Measurements from ENCODE around the gene TRAPPC13.
"Not testable (repeated sequence)": the region's sequence is repeated elsewhere in the genome, so short reads cannot be mapped to it uniquely, and the experiment has no call there.

TRAPPC13 gene, protein sequence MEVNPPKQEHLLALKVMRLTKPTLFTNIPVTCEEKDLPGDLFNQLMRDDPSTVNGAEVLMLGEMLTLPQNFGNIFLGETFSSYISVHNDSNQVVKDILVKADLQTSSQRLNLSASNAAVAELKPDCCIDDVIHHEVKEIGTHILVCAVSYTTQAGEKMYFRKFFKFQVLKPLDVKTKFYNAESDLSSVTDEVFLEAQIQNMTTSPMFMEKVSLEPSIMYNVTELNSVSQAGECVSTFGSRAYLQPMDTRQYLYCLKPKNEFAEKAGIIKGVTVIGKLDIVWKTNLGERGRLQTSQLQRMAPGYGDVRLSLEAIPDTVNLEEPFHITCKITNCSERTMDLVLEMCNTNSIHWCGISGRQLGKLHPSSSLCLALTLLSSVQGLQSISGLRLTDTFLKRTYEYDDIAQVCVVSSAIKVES

DNA sequence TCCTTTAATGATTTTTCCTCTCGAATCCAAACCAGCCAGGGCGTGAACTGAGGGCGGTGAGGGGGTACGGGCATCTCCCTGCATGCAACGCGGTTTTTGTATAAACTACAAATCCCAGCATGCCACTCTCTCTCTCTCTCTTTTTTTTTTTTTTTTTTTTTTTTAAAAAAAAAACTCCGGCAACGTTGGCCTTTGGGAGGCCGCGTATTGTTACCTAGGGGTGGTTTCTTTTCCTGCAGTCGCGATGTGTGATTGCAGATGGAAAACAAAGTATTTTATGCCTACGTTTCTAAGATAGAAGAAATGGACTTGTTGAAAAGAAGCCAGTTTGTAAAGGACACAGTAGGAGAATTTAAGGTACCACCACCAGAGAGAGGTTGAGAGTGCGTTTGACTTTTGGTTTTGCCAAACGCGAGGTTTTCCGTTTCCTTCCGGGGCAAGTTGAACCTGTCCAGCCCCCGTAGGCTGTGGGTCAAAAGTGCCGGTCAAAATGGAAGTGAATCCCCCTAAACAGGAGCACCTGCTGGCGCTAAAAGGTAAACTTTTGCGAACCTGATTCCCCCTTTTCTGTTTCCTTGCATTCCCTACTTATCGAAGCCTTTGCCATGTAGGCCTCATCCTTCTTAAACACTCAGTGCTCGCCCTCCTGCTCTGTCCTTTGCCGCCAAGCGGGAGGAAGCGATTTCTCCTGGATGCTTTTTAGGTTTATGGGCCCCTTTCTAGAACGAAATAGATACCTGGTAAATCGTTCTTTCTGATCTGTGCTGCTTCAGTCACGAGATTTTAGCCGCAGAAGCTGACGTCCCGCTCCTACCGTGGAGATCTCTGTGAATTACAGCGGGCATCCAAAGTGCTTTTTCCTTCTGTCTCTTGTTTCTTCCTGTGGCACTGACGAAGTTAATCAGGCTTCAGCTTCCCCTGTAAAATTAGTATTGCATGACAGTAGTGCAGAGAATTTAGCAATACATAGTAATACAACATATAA, at the start of gene TRAPPC13, which contains the start of gene SHLD3:
Gene TRAPPC13, plus strand, starts transcription at position 457 of the 985 bp plus-strand sequence. Its CDS starts 34 bp downstream, at position 491.
Gene SHLD3, plus strand, starts transcription at position 457 of the 985 bp plus-strand sequence. CDS start 4,561 bp downstream, outside the sequence.
- DNase-seq (ENCODE audit: low spot score) = peak; percentile 13

GRCh38 chr5:65577141-65577540, 47.7 kb upstream of the TRAPPC13 start:
- no peak for DNase-seq (ENCODE audit: low spot score)

- DNase-seq (ENCODE audit: low spot score) = no peak
Measured at GRCh38 chr5:65588694-65589093, 36.1 kb upstream of the TRAPPC13 start.

GRCh38 chr5:65601761-65602160, 23.1 kb upstream of the TRAPPC13 start:
- DNase-seq (ENCODE audit: low spot score) = not testable (repeated sequence)

GRCh38 chr5:65611524-65611923, 13.3 kb upstream of the TRAPPC13 start:
- DNase-seq (ENCODE audit: low spot score) = no peak

GRCh38 chr5:65612298-65612907, 12.4 kb upstream of the TRAPPC13 start:
- no peak for DNase-seq (ENCODE audit: low spot score)

DNA sequence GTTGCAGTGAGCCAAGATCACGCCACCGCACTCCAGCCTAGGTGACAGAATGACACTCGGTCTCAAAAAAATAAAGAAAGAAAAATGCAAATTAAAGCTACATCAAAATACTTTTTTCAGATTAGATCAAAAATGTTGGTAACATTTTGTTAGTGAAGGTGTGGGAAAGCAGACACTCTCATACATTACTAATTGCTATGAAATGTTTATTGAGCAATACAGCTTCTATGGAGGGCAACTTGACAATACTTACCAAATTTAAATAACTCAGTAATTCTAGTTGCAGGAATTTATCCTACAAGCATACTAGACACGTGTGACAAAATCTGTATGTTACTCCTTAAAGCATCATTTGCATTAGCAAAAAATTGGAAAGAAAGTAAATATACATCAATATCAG, 4.8 kb upstream of the TRAPPC13 start:
- DNase-seq (ENCODE audit: low spot score) = no peak

DNA sequence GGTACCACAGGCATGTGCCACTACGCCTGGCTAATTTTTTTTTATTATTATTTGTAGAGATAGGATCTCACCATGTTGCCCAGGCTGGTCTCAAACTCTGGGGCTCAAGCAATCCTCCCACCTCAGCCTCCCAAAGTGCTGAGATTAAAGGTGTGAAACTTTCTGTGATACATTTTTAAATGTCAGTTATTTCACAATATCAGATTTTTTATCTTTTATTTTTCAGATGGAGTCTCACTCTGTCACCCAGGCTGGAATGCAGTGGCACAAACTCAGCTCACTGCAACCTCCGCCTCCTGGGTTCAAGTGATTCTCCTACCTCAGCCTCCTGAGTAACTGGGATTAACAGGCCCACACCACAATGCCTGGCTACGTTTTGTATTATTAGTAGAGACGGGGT, 2.9 kb upstream of the TRAPPC13 start:
- not testable (repeated sequence) for DNase-seq (ENCODE audit: low spot score)

- no peak for DNase-seq (ENCODE audit: low spot score)
Measured at GRCh38 chr5:65623482-65623881, 1.3 kb upstream of the TRAPPC13 start.

DNA sequence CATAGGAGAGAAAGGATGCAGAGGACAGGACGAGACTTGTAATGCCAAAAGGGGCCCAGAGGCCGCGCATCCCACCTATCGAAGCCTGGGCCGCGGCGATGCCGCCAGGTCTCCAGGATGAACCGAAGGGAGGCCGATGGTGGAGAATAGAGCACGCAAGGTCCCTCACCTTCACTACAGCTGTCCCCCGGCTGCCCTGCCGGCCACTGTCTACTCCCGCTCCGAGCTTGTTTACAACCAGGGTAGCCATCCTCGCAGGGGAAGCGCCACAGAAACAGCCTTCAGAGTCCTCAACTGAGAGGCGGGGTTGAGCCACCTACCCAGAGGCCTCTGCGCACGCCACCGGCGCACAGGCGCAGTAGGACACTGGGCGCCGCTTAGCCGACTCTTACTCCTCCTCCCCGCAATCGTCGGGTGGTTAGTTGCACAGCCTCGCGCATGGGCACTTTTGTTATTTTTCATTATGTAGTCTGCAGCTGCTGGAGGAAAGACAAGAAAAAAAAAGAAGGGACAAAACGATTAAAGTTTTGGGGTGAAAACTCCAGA, 729 bp upstream of the TRAPPC13 start, which contains the start of gene TRIM23:
Gene TRIM23, minus strand, starts transcription at position 309 of the 546 bp plus-strand sequence. Its CDS starts 59 bp downstream, at position 250.
- DNase-seq (ENCODE audit: low spot score) = peak; percentile 38

DNA sequence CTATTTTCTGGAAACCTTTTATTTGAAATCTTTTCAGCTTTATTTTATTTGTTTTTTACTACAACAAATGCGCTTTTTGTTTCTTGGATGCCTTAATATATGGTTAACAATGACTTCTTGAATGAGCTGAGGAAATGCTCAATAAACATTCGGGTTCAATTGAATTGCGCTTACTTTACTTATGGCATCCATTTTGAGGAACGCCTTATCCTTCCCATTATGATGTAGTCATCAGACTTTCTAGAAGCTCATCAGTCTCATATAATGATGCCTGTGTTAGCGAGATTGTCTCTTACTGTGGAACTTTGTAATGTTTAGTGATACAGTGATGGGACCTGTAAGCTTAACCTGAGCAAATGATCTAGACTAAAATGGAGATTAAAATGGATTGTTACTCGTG, 916 bp downstream of the TRAPPC13 start:
- DNase-seq (ENCODE audit: low spot score) = no peak

DNA sequence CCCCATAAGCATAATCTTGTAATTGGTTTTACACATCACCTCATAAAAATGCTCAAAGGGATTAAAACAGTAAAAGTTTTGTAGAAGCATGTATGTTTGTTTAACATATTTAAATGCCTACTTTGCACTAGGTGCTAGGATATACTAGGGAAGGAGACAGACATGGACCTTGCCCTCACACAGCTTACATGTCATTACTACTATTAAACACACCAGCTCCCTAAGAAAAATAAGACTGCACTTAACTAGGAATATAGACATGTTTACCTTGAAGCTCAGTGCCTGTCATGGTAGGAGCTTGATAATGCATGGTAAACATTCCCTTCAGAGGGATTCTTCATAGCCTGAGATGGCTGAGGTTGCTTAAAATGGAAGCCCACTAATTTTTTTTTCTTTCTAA, 6.2 kb downstream of the TRAPPC13 start:
- DNase-seq (ENCODE audit: low spot score) = no peak

GRCh38 chr5:65640240-65640639, 15.4 kb downstream of the TRAPPC13 start:
- DNase-seq (ENCODE audit: low spot score) = no peak

- DNase-seq (ENCODE audit: low spot score) = no peak
Measured at GRCh38 chr5:65646938-65647337, 22.1 kb downstream of the TRAPPC13 start.

DNA sequence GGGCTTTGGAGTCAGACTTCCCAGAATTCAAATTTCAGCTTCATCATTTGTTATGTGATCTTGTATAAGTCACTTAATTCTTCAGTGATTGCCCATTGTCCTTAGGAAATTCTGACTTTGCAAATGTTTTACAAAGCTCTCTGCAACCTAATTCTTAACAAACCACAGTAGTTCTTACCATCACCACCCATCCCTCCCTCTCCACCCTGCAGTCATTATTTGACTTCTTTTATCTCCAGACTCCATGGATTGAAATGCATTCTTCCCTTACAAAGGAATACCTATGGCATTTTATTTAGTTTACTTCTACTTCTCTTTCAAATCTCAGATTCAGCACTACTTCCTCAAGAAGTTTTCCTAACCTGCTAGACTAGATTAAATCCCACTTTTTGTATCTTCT, 23.1 kb downstream of the TRAPPC13 start:
- no peak for DNase-seq (ENCODE audit: low spot score)

- no peak for DNase-seq (ENCODE audit: low spot score)
Measured at GRCh38 chr5:65651144-65651543, 26.3 kb downstream of the TRAPPC13 start.

- no peak for DNase-seq (ENCODE audit: low spot score)
Measured at GRCh38 chr5:65654713-65655112, 29.9 kb downstream of the TRAPPC13 start.

DNA sequence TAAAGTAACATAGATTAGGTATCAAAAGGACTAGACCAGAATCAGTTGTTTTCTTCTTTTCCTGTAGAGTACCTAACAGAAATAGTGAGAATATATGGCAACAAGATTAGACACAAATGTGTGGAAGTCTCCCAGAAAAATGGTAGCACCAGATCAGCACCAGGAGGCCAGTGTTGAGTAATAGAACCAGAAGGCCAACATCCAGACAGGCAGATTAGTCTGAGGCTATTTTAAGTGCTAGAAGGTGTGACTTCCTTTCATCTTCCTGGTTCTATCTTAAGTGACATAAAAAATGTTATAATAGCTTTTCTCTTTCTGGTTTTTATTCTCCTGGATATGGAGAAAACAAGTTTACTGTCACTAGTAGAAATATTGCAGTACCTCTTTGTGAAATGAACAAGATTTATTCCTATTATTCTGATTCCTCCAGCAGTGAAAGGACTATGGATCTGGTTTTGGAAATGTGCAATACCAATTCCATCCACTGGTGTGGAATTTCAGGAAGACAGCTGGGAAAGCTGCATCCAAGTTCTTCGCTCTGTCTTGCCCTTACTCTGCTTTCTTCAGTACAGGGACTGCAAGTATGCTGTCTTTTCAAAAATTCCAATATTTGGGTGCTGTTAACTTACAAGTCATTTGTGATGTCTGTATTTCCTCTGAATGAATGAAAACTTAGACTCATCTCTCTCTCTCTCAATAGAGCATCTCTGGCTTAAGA, 39.1 kb downstream of the TRAPPC13 start:
- DNase-seq (ENCODE audit: low spot score) = no peak

- no peak for DNase-seq (ENCODE audit: low spot score)
Measured at GRCh38 chr5:65668696-65669095, 43.9 kb downstream of the TRAPPC13 start.

GRCh38 chr5:65672796-65673195, 48.0 kb downstream of the TRAPPC13 start:
- DNase-seq (ENCODE audit: low spot score) = no peak

- DNase-seq (ENCODE audit: low spot score) = no peak
Measured at GRCh38 chr5:65674749-65675148, 49.9 kb downstream of the TRAPPC13 start.

Measured in HuH-7.5 (cell line).